HS-27A (cell line): ENCODE data around the gene RTP5.
"Not testable (repeated sequence)": the region's sequence is repeated elsewhere in the genome, so short reads cannot be mapped to it uniquely, and the experiment has no call there.

Source experiments
- DNase-seq: peaks from one replicate; pipeline ENCODE4 v3.0.0-alpha.2; 2012; ENCODE audit warnings: low read depth, missing footprints

The RTP5 gene

GRCh38 chr2:241922816-241923601 is 53.5 kb downstream of the RTP5 start:
- DNase-seq: not testable (repeated sequence)
